HG03103 (cell line): ENCODE results near the gene TUBB2A.
"Not testable (repeated sequence)": the region's sequence is repeated elsewhere in the genome, so short reads cannot be mapped to it uniquely, and the experiment has no call there.

Experiments used
- ATAC-seq: cut with Tn5 transposase; IDR thresholded peaks from one replicate; pipeline ENCODE4 v1.9.1; 2021; ENCODE audit warnings: low read depth; ENCODE audit not compliant: unreplicated experiment

Gene TUBB2A

GRCh38 chr6:3183066-3183465 lies 25.7 kb upstream of the TUBB2A start:
- ATAC-seq = no peak

GRCh38 chr6:3181105-3181504 lies 23.8 kb upstream of the TUBB2A start:
- no peak for ATAC-seq

- not testable (repeated sequence) for ATAC-seq
Observed at GRCh38 chr6:3179945-3180344, 22.6 kb upstream of the TUBB2A start.

- ATAC-seq = not testable (repeated sequence)
Observed at GRCh38 chr6:3178666-3179065, 21.3 kb upstream of the TUBB2A start.

- ATAC-seq = no peak
Observed at GRCh38 chr6:3176562-3177355, 19.4 kb upstream of the TUBB2A start.

GRCh38 chr6:3175715-3176402 lies 18.5 kb upstream of the TUBB2A start:
- ATAC-seq = no peak

- ATAC-seq = not testable (repeated sequence)
Observed at GRCh38 chr6:3173636-3174089, 16.3 kb upstream of the TUBB2A start.

GRCh38 chr6:3172789-3173188 lies 15.4 kb upstream of the TUBB2A start:
- not testable (repeated sequence) for ATAC-seq

- not testable (repeated sequence) for ATAC-seq
Observed at GRCh38 chr6:3171313-3172175, 14.2 kb upstream of the TUBB2A start.

GRCh38 chr6:3170676-3171075 lies 13.3 kb upstream of the TUBB2A start:
- ATAC-seq = not testable (repeated sequence)

- not testable (repeated sequence) for ATAC-seq
Observed at GRCh38 chr6:3168046-3168445, 10.7 kb upstream of the TUBB2A start.

- ATAC-seq = not testable (repeated sequence)
Observed at GRCh38 chr6:3166535-3167225, 9.3 kb upstream of the TUBB2A start.

- ATAC-seq = no peak
Observed at GRCh38 chr6:3165631-3166534, 8.5 kb upstream of the TUBB2A start.

GRCh38 chr6:3164388-3164787 lies 7.0 kb upstream of the TUBB2A start:
- no peak for ATAC-seq

GRCh38 chr6:3163248-3163594 lies 5.9 kb upstream of the TUBB2A start:
- ATAC-seq = no peak

GRCh38 chr6:3162565-3163247 lies 5.4 kb upstream of the TUBB2A start:
- ATAC-seq = no peak

- no peak for ATAC-seq
Observed at GRCh38 chr6:3162067-3162497, 4.7 kb upstream of the TUBB2A start.

GRCh38 chr6:3159805-3160781 lies 2.7 kb upstream of the TUBB2A start:
- ATAC-seq = no peak
